C1 segment of cervical spinal cord (tissue), 14 donors: ENCODE data around the gene CNOT6L.

Experiments used
- DNase-seq, 14 donors: peaks; one replicate each; lab custom pipeline; 2025; lab: John Stamatoyannopoulos, UW

Gene CNOT6L

GRCh38 chr4:77818602-77819403, at the start of gene CNOT6L:
CNOT6L (minus strand) TSS chr4:77819368; CDS start chr4:77819308, 60 bp downstream.
- peak; percentile 10 to 81 (median 66) for DNase-seq

GRCh38 chr4:77865259-77865658, 46.1 kb upstream of the CNOT6L start:
- no peak for DNase-seq

- peak in 1 of 14 donors; percentile 1 for DNase-seq
Observed at GRCh38 chr4:77863341-77863740, 44.2 kb upstream of the CNOT6L start.

- DNase-seq = peak; percentile 35 to 93 (median 78)
Observed at GRCh38 chr4:77862478-77863216, 43.5 kb upstream of the CNOT6L start, which contains the start of gene MRPL1. MRPL1 (plus strand) TSS chr4:77862830; CDS start chr4:77862849, 19 bp downstream.

- DNase-seq = no peak
Observed at GRCh38 chr4:77861495-77861894, 42.3 kb upstream of the CNOT6L start.

- DNase-seq = no peak
Observed at GRCh38 chr4:77859256-77859655, 40.1 kb upstream of the CNOT6L start.

- no peak for DNase-seq
Observed at GRCh38 chr4:77856152-77856551, 37.0 kb upstream of the CNOT6L start.

GRCh38 chr4:77854431-77855111, 35.4 kb upstream of the CNOT6L start:
- DNase-seq = no peak

GRCh38 chr4:77852892-77853495, 33.8 kb upstream of the CNOT6L start:
- DNase-seq = no peak

GRCh38 chr4:77849278-77849965, 30.3 kb upstream of the CNOT6L start:
- DNase-seq = no peak

GRCh38 chr4:77848508-77848907, 29.3 kb upstream of the CNOT6L start:
- DNase-seq = no peak

- DNase-seq = no peak
Observed at GRCh38 chr4:77845929-77846328, 26.8 kb upstream of the CNOT6L start.

GRCh38 chr4:77845400-77845799, 26.2 kb upstream of the CNOT6L start:
- no peak for DNase-seq

- no peak for DNase-seq
Observed at GRCh38 chr4:77844363-77844762, 25.2 kb upstream of the CNOT6L start.

GRCh38 chr4:77843628-77844027, 24.5 kb upstream of the CNOT6L start:
- DNase-seq = no peak

- DNase-seq = no peak
Observed at GRCh38 chr4:77834403-77834802, 15.2 kb upstream of the CNOT6L start.

GRCh38 chr4:77833126-77833724, 14.1 kb upstream of the CNOT6L start:
- DNase-seq = no peak

- DNase-seq = no peak
Observed at GRCh38 chr4:77827343-77827742, 8.2 kb upstream of the CNOT6L start.

GRCh38 chr4:77826275-77826674, 7.1 kb upstream of the CNOT6L start:
- DNase-seq = no peak

- DNase-seq = peak in 1 of 14 donors; percentile 1
Observed at GRCh38 chr4:77821775-77822174, 2.6 kb upstream of the CNOT6L start.
